ENCODE data around the gene RAB27A.

GRCh38 chr15:55230051-55230670 is 59.5 kb downstream of the RAB27A start:
- TF ChIP-seq TAF1 (IDR thresholded peaks at IDR 0.05; ENCODE audit: low read depth, low read length) (no peak), POLR2A (IDR thresholded peaks at IDR 0.05; ENCODE audit: low read depth, low read length) (no peak), POLR2AphosphoS5 (IDR thresholded peaks at IDR 0.05; ENCODE audit: low read depth, low read length) (no peak), POU2F2 (IDR thresholded peaks at IDR 0.05; ENCODE audit: low read depth, low read length) (no peak), SPI1 (IDR thresholded peaks at IDR 0.05; ENCODE audit: low read depth, low read length) (no peak)

Measured in GM12891 (cell line).